Pons (tissue), 1 donor: ENCODE measurements around the gene GAGE1.
"Not testable (repeated sequence)": the region's sequence is repeated elsewhere in the genome, so short reads cannot be mapped to it uniquely, and the experiment has no call there.

Experiments
- DNase-seq: peaks from one replicate; pipeline ENCODE4 v3.0.0-alpha.2; 2016; ENCODE audit warnings: low spot score

Gene GAGE1

GRCh38 chrX:49598720-49599119 lies at the start of gene GAGE1:
Gene GAGE1 (plus strand): TSS chrX:49599020. CDS start chrX:49600175, 1,155 bp downstream.
- DNase-seq, result not testable (repeated sequence)

GRCh38 chrX:49550989-49551388 lies 47.8 kb upstream of the GAGE1 start, which contains the start of gene GAGE12E:
Gene GAGE12E (plus strand): TSS chrX:49551289. CDS start chrX:49552444, 1,155 bp downstream.
- not testable (repeated sequence) for DNase-seq

DNA sequence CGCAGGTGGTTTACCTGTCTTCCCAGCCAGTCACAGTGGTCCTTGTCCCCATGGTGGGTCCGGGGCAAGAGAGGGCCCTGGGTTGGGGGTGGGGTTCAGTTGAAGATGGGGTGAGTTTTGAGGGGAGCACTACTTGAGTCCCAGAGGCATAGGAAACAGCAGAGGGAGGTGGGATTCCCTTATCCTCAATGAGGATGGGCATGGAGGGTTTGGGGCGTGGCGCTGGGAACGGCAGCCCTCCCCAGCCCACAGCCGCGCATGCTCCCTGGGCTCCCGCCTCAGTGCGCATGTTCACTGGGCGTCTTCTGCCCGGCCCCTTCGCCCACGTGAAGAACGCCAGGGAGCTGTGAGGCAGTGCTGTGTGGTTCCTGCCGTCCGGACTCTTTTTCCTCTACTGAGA lies 38.3 kb upstream of the GAGE1 start, which contains the start of gene GAGE12F:
Gene GAGE12F, plus strand, starts transcription at position 301 of the 400 bp plus-strand sequence. CDS start 1,155 bp downstream, outside the sequence.
- not testable (repeated sequence) for DNase-seq

- not testable (repeated sequence) for DNase-seq
These were observed 30.1 kb upstream of the GAGE1 start for GRCh38 chrX:49568728-49569127.

DNA sequence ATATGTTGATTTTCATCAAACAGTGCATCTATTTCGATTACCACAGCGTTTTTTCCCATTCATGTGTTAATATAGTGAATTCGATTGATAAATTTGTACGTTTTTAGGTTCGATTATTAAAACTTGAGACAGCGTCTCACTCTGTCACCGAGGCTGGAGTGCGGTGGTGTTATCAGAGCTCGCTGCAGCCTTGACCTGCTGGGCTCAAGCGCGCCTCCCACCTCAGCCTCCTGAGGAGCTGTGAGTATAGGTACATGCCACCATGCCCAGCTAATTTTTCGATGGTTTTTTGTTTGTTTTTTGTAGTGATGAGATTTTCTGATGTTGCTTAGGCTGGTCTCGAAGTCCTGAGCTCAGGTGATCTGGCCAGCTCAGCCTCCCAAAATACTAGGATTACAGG lies 29.7 kb upstream of the GAGE1 start:
- not testable (repeated sequence) for DNase-seq

DNA sequence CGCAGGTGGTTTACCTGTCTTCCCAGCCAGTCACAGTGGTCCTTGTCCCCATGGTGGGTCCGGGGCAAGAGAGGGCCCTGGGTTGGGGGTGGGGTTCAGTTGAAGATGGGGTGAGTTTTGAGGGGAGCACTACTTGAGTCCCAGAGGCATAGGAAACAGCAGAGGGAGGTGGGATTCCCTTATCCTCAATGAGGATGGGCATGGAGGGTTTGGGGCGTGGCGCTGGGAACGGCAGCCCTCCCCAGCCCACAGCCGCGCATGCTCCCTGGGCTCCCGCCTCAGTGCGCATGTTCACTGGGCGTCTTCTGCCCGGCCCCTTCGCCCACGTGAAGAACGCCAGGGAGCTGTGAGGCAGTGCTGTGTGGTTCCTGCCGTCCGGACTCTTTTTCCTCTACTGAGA lies 28.7 kb upstream of the GAGE1 start, which contains the start of gene GAGE12G:
Gene GAGE12G, plus strand, starts transcription at position 301 of the 400 bp plus-strand sequence. CDS start 1,155 bp downstream, outside the sequence.
- DNase-seq, result not testable (repeated sequence)

DNA sequence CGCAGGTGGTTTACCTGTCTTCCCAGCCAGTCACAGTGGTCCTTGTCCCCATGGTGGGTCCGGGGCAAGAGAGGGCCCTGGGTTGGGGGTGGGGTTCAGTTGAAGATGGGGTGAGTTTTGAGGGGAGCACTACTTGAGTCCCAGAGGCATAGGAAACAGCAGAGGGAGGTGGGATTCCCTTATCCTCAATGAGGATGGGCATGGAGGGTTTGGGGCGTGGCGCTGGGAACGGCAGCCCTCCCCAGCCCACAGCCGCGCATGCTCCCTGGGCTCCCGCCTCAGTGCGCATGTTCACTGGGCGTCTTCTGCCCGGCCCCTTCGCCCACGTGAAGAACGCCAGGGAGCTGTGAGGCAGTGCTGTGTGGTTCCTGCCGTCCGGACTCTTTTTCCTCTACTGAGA lies 19.2 kb upstream of the GAGE1 start, which contains the start of gene GAGE12H:
Gene GAGE12H, plus strand, starts transcription at position 301 of the 400 bp plus-strand sequence. CDS start 1,155 bp downstream, outside the sequence.
- not testable (repeated sequence) for DNase-seq

DNA sequence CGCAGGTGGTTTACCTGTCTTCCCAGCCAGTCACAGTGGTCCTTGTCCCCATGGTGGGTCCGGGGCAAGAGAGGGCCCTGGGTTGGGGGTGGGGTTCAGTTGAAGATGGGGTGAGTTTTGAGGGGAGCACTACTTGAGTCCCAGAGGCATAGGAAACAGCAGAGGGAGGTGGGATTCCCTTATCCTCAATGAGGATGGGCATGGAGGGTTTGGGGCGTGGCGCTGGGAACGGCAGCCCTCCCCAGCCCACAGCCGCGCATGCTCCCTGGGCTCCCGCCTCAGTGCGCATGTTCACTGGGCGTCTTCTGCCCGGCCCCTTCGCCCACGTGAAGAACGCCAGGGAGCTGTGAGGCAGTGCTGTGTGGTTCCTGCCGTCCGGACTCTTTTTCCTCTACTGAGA lies 9.6 kb upstream of the GAGE1 start, which contains the start of gene GAGE2A:
Gene GAGE2A, plus strand, starts transcription at position 301 of the 400 bp plus-strand sequence. CDS start 1,155 bp downstream, outside the sequence.
- DNase-seq, result not testable (repeated sequence)

- DNase-seq, result not testable (repeated sequence)
These were observed 8.9 kb upstream of the GAGE1 start for GRCh38 chrX:49589769-49590478.

GRCh38 chrX:49590488-49590887 lies 8.3 kb upstream of the GAGE1 start:
- not testable (repeated sequence) for DNase-seq

DNA sequence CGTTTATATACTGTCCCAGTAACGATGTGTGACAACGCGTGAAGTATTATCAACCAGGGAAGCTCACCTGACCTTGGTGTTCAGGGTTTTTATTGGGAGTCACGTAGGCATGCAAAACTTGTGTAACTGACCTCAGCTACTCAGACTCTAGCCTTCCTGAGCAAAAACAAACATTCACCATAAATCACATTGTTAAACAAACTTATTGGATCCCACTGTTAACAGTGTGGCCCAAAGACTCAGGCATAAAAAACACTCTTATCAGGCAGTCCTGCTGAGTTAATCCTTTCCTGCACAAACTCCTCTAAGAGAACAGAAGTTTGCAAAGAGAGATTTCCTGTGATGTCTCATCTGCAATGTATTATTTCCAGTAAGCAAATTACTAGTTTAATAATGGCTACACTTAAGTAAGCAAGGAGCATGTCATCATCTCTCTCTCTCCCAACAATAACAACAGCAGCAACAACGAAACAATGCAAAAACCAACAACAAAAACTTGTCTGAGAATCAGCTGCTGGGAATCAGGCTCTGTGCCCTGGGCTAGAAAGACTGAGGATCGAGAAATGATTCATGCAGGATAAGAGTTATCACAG lies 12.0 kb downstream of the GAGE1 start:
- no peak for DNase-seq

GRCh38 chrX:49618574-49618973 lies 19.8 kb downstream of the GAGE1 start:
- no peak for DNase-seq

GRCh38 chrX:49627086-49627777 lies 28.4 kb downstream of the GAGE1 start:
- no peak for DNase-seq

DNA sequence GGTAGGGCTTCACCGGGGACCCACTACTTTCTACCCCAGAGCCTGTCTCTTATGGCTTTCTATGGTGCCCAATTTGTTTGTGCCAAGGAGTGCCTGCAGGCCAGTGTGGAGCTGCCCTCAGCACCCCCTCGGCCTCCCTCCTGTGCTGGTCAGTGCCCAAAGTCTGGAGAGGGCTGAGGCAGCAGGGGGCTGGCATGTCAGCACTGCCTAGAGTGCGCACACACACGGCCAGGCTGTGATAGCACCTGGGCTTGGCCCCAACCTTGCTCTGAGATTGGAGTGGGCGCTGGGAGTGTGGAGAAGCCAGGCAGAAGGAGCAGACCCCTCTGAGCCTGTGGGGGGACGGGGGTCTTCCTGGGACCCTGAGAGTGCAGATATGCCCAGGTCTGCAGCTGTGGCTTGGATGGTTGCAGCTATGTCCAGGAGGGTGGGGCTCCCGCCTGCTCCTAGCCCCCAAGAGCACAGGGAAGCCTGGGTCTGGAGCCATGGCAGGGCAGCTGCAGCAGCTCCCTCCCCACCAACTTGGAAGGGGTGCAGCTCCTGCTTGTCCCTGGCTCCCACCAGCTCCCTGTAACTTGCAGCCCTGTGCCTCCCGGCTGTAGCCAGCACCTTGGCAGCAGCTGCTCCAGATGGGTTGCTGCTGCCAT lies 46.3 kb downstream of the GAGE1 start:
- no peak for DNase-seq

DNA sequence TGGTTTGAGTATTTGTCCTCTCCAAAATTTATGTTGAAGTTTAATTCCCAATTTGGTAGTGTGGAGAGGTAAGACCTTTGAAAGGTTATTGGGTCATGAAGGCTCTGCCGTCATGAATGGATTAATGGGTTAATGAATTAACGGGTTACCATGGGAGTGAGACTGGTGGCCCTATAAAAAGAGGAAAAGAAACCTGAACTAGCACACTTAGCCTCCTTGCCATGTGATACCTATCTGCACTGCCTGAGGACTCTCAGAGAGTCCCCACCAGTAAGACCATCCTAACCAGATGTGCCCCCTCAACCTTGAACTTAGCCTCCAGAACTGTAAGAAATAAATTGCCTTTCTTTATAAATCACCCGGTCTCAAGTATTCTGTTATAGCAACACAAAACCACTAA lies 57.7 kb downstream of the GAGE1 start:
- no peak for DNase-seq
